Left lung (tissue), 10 donors: Measurements from ENCODE around the gene TREML4. TPM values are rescaled to one million over a fixed set of nuclear protein-coding genes. Genes with fewer than 3 reads are reported as not detected.
A peak's percentile ranks its signal among the peaks of the same experiment; 100 is the strongest.

Source experiments
- ATAC-seq: fragments of 200-7000 bp; cut with Tn5 transposase; one replicate; pipeline ENCODE4 v1.9.1; 2020; ENCODE audit warnings: moderate library complexity
- DNase-seq, 4 donors: peaks; one replicate each; pipeline ENCODE4 v3.0.0-alpha.2; 2013 to 2020
- H3K27ac ChIP-seq, 2 donors: fragments of 200-600 bp; sonication (generic) in 1 of 2; one replicate each; pipeline versions ENCODE4 v1.5.0 to v1.8.0; 2020 to 2021
- H3K27me3 ChIP-seq, 2 donors: fragments of 200-600 bp; sonication (generic) in 1 of 2; one replicate each; pipeline versions ENCODE4 v1.5.0 to v1.8.0; 2020 to 2021
- H3K36me3 ChIP-seq, 2 donors: fragments of 200-600 bp; sonication (generic) in 1 of 2; one replicate each; pipeline versions ENCODE4 v1.5.0 to v1.8.0; 2020 to 2021
- H3K4me1 ChIP-seq, 2 donors: fragments of 200-600 bp; one replicate each; pipeline ENCODE4 v1.8.0; 2021
- H3K4me3 ChIP-seq, 2 donors: fragments of 200-600 bp; sonication (generic) in 1 of 2; one replicate each; pipeline versions ENCODE4 v1.5.0 to v1.8.0; 2020 to 2021; ENCODE audit warnings: mild to moderate bottlenecking in 1 of 2
- H3K9me3 ChIP-seq, 2 donors: fragments of 200-600 bp; sonication (generic) in 1 of 2; one replicate each; pipeline versions ENCODE4 v1.5.0 to v1.8.0; 2020 to 2021
- intact Hi-C, 2 donors: fragments of 100-400 bp; cut with DNase I; formaldehyde crosslinking; loops; one replicate each; pipeline versions ENCODE4 v1.11.2 to v1.14.2; 2022
- polyA plus RNA-seq, 6 donors: library from polyadenylated mRNA; unstranded; fragments of 120-200 nt; gene quantifications; one replicate each; pipeline ENCODE4 v1.2.1, GENCODE V29; 2013; ENCODE audit not compliant: insufficient read length in 6 of 6
- total RNA-seq, 2 donors: library from RNA; stranded (reverse); fragmentation: NEBNext Ultra II Directional; extraction: Animal tissue kit (Norgen Biotek cat#: 25700); gene quantifications; one replicate each; pipeline ENCODE4 v1.2.1, GENCODE V29; 2021
- TF ChIP-seq, protein P1 (sequence below), 2 donors: fragments of 200-600 bp; sonication (generic) in 1 of 2; IDR thresholded peaks; one replicate each; pipeline versions ENCODE4 v1.5.0 to v1.8.0; 2021; ENCODE audit warnings: antibody characterized with exemption in 2 of 2
- donor health status: DM: no; HTN: yes; CAD: no.
- donor health status: DM: no; HTN: no; CAD: no.

The TREML4 gene
- total and polyA plus RNA-seq, 8 donors = 0.32 TPM; not detected in 7

DNA sequence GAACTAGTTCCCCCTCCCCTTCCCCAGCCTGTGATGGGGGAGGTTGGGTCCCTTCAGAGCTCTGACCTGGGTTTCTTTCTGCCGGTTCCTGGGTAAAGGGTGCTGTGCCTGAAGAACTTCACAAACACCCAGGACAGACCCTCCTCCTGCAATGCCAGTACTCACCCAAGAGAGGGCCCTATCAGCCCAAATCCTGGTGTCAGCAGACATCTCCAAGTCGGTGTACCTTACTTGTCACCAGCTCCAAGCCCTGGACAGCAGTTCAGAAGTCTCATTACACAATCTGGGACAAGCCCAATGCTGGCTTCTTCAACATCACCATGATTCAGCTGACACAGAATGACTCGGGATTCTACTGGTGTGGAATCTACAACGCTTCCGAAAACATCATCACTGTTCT lies 467 bp downstream of the TREML4 start:
- Histone ChIP-seq H3K4me3 (no peak overlapping the region), H3K36me3 (no peaks in the 10 kb centered on the region), H3K9me3 (no peaks in the 10 kb centered on the region), H3K27ac (no peak overlapping the region), H3K27me3 (peaks cover 0 to 16% of the 10 kb centered on the region in 2 donors), H3K4me1 (peaks cover 0 to 7% of the 10 kb centered on the region in 2 donors)
- TF ChIP-seq, protein P1, sequence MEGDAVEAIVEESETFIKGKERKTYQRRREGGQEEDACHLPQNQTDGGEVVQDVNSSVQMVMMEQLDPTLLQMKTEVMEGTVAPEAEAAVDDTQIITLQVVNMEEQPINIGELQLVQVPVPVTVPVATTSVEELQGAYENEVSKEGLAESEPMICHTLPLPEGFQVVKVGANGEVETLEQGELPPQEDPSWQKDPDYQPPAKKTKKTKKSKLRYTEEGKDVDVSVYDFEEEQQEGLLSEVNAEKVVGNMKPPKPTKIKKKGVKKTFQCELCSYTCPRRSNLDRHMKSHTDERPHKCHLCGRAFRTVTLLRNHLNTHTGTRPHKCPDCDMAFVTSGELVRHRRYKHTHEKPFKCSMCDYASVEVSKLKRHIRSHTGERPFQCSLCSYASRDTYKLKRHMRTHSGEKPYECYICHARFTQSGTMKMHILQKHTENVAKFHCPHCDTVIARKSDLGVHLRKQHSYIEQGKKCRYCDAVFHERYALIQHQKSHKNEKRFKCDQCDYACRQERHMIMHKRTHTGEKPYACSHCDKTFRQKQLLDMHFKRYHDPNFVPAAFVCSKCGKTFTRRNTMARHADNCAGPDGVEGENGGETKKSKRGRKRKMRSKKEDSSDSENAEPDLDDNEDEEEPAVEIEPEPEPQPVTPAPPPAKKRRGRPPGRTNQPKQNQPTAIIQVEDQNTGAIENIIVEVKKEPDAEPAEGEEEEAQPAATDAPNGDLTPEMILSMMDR (IDR thresholded peaks at IDR 0.05) = peak in 1 of 2 donors; percentile 12
- peak; percentile 68 for ATAC-seq
- intact Hi-C loops = loop anchor here in 1 of 2 donors (10.0 kb wide), 1 partner anchor 346 kb away; no protein-coding TSS in a partner anchor
- no peak for DNase-seq

DNA sequence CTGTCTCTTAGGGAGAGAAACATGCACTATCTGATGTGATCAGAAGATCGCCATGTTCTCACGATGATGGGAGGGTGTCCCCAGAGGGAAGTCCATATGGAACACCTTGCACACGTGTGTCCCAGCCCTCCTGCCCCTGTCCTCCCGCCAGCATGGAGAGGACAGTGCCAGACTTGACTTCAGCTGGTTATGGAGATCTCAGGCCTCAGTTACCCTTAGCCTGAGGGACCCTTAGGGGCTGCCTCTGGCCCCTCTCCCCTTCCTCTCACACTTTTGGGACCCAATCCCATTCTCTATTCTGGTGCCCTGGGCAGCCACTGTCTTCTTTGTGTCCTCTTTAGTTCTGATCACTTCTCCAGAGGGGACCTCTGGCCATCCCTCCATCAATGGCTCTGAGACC lies 1.6 kb downstream of the TREML4 start:
- Histone ChIP-seq H3K36me3 (no peaks in the 10 kb centered on the region), H3K4me1 (peaks cover 0 to 7% of the 10 kb centered on the region in 2 donors), H3K27me3 (peaks cover 0 to 16% of the 10 kb centered on the region in 2 donors), H3K27ac (no peak overlapping the region), H3K4me3 (no peak overlapping the region), H3K9me3 (no peaks in the 10 kb centered on the region)
- TF ChIP-seq, protein P1 (IDR thresholded peaks at IDR 0.05) = no peak
- intact Hi-C loops = loop anchor here in 1 of 2 donors (10.0 kb wide), 1 partner anchor 345 kb away; no protein-coding TSS in a partner anchor
- ATAC-seq (no peak), DNase-seq (no peak)

DNA sequence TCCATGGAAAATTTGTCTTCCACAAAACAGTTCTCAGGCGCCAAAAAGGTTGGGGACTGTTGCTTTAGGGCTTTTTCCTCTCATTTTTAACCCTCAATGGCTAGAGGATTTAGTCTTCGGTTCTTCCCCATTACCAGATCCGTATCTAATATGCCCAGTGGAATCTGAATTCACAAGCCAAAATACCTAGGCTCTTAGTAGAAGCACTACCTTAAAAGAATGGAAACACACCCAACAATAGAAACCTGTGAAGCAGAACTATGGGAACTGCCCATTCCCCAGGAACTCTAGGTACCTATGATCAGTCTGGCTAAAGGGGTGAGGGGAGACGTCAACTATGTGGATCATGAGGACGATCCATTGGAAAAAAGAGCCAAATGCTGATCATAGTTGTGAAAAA lies 3.1 kb downstream of the TREML4 start:
- peaks cover 0 to 7% of the 10 kb centered on the region in 2 donors for H3K4me1 ChIP-seq
- intact Hi-C loops = no loop called here
- H3K36me3 ChIP-seq = no peaks in the 10 kb centered on the region
- peaks cover 0 to 16% of the 10 kb centered on the region in 2 donors for H3K27me3 ChIP-seq
- no peak overlapping the region for H3K4me3 ChIP-seq
- ATAC-seq (no peak), DNase-seq (no peak)
- no peaks in the 10 kb centered on the region for H3K9me3 ChIP-seq
- TF ChIP-seq, protein P1 (IDR thresholded peaks at IDR 0.05) = no peak
- H3K27ac ChIP-seq = no peak overlapping the region

DNA sequence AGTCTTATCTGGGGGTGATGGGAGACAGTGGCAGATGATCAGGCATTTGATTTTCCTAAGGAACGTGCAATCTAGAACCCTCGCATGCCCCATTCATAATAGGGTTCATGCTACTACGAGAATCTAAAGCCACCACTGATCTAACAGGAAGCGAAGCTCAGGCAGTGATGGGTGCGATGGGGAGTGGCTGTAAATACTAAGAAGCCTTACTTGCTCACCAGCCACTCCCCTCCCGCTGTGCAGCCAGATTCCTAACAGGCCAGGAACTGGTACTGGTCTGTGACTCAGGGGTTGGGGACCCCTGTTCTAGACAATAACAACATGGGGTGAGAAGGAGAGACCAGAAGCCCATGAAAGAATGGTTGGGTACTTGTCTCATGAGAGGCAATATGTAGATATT lies 4.5 kb downstream of the TREML4 start:
- no peak overlapping the region for H3K27ac ChIP-seq
- ATAC-seq = no peak

DNA sequence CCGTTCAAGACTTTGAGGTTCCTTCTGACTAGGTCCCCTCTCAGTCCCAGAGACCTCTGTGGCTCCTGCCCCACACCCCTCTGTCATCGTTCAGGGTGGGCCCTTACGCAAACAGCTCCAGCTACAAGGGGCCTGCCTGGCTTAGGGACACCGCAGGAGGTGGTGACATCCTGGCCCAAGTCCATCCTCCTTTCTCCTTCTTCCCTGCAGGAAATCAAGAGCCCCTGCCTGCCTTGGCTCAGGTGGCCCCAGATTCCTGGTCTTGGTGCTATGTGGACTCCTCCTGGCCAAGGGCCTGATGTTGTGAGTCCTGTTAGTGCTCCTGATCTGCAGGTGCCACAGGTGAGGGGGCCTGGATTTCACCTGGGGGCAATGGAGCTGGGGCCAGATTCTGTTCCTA lies 8.1 kb downstream of the TREML4 start:
- H3K4me1 ChIP-seq = no peaks in the 10 kb centered on the region
- TF ChIP-seq, protein P1 (IDR thresholded peaks at IDR 0.05) = no peak
- no peaks in the 10 kb centered on the region for H3K9me3 ChIP-seq
- intact Hi-C loops = no loop called here
- ATAC-seq (no peak), DNase-seq (no peak)
- no peaks in the 10 kb centered on the region for H3K36me3 ChIP-seq
- no peak overlapping the region for H3K27ac ChIP-seq
- H3K27me3 ChIP-seq = peaks cover 24 to 35% of the 10 kb centered on the region in 2 donors
- H3K4me3 ChIP-seq = no peak overlapping the region

More for the DNA sequence above, 4.5 kb downstream of the TREML4 start:
- Histone ChIP-seq H3K36me3 (no peaks in the 10 kb centered on the region), H3K9me3 (no peaks in the 10 kb centered on the region), H3K4me1 (peaks cover 0 to 7% of the 10 kb centered on the region in 2 donors), H3K27me3 (peaks cover 0 to 3% of the 10 kb centered on the region in 2 donors), H3K4me3 (no peak overlapping the region)
- intact Hi-C loops = no loop called here
- no peak for DNase-seq
- TF ChIP-seq, protein P1 (IDR thresholded peaks at IDR 0.05) = no peak
